ENCODE measurements around the gene GMIP.
"Not testable (repeated sequence)": the region's sequence is repeated elsewhere in the genome, so short reads cannot be mapped to it uniquely, and the experiment has no call there.

GMIP gene

GRCh38 chr19:19643158-19644053 is at the start of gene GMIP:
Gene GMIP (minus strand): TSS chr19:19643657. CDS start chr19:19643529, 128 bp downstream.
- peak; percentile 49 for DNase-seq (ENCODE audit: low read depth)

GRCh38 chr19:19691683-19692082 is 48.2 kb upstream of the GMIP start:
- no peak for DNase-seq (ENCODE audit: low read depth)

GRCh38 chr19:19689023-19689422 is 45.6 kb upstream of the GMIP start:
- DNase-seq (ENCODE audit: low read depth): not testable (repeated sequence)

- DNase-seq (ENCODE audit: low read depth): no peak
These were observed 43.6 kb upstream of the GMIP start for GRCh38 chr19:19687090-19687489.

GRCh38 chr19:19686580-19686979 is 43.1 kb upstream of the GMIP start:
- DNase-seq (ENCODE audit: low read depth): no peak

- not testable (repeated sequence) for DNase-seq (ENCODE audit: low read depth)
These were observed 42.7 kb upstream of the GMIP start for GRCh38 chr19:19686119-19686518.

GRCh38 chr19:19679176-19680073 is 36.0 kb upstream of the GMIP start:
- DNase-seq (ENCODE audit: low read depth): no peak

GRCh38 chr19:19677579-19677978 is 34.1 kb upstream of the GMIP start:
- no peak for DNase-seq (ENCODE audit: low read depth)

GRCh38 chr19:19674315-19674714 is 30.9 kb upstream of the GMIP start:
- DNase-seq (ENCODE audit: low read depth): no peak

GRCh38 chr19:19672816-19673215 is 29.4 kb upstream of the GMIP start:
- no peak for DNase-seq (ENCODE audit: low read depth)

GRCh38 chr19:19670070-19670551 is 26.7 kb upstream of the GMIP start:
- DNase-seq (ENCODE audit: low read depth): no peak

- peak; percentile 83 for DNase-seq (ENCODE audit: low read depth)
These were observed 25.0 kb upstream of the GMIP start, which contains the start of gene ZNF101 for GRCh38 chr19:19668230-19669012. Gene ZNF101 (plus strand): TSS chr19:19668839. CDS start chr19:19668964, 125 bp downstream.

GRCh38 chr19:19665420-19665948 is 22.0 kb upstream of the GMIP start:
- not testable (repeated sequence) for DNase-seq (ENCODE audit: low read depth)

GRCh38 chr19:19663256-19664120 is 20.0 kb upstream of the GMIP start, which contains the start of gene ATP13A1:
Gene ATP13A1 (minus strand): TSS chr19:19663676. CDS start chr19:19663666, 10 bp downstream.
- peak; percentile 87 for DNase-seq (ENCODE audit: low read depth)

GRCh38 chr19:19662871-19663255 is 19.4 kb upstream of the GMIP start:
- DNase-seq (ENCODE audit: low read depth): no peak

GRCh38 chr19:19662344-19662743 is 18.9 kb upstream of the GMIP start:
- DNase-seq (ENCODE audit: low read depth): no peak

GRCh38 chr19:19661675-19662251 is 18.3 kb upstream of the GMIP start:
- DNase-seq (ENCODE audit: low read depth): no peak

GRCh38 chr19:19661141-19661674 is 17.8 kb upstream of the GMIP start:
- DNase-seq (ENCODE audit: low read depth): no peak

- DNase-seq (ENCODE audit: low read depth): no peak
These were observed 16.3 kb upstream of the GMIP start for GRCh38 chr19:19659646-19660245.
